HG02981 (cell line): ENCODE results near the gene EPN2.

Experiments used
- ATAC-seq: cut with Tn5 transposase; IDR thresholded peaks from one replicate; pipeline ENCODE4 v1.9.1; 2021; ENCODE audit warnings: mild to moderate bottlenecking, moderate library complexity; ENCODE audit not compliant: unreplicated experiment

EPN2 gene

GRCh38 chr17:19309701-19310100, 72.5 kb downstream of the EPN2 start:
- no peak for ATAC-seq

GRCh38 chr17:19310151-19310550, 73.0 kb downstream of the EPN2 start:
- no peak for ATAC-seq

GRCh38 chr17:19311016-19311415, 73.8 kb downstream of the EPN2 start:
- no peak for ATAC-seq

GRCh38 chr17:19311421-19312215, 74.5 kb downstream of the EPN2 start:
- no peak for ATAC-seq

GRCh38 chr17:19312406-19312805, 75.2 kb downstream of the EPN2 start:
- no peak for ATAC-seq

GRCh38 chr17:19313066-19313745, 76.0 kb downstream of the EPN2 start:
- no peak for ATAC-seq

GRCh38 chr17:19313746-19314651, 76.8 kb downstream of the EPN2 start:
- ATAC-seq, result no peak

GRCh38 chr17:19315104-19315503, 77.9 kb downstream of the EPN2 start:
- no peak for ATAC-seq

GRCh38 chr17:19316761-19317358, 79.7 kb downstream of the EPN2 start:
- no peak for ATAC-seq

- peak; percentile 73 for ATAC-seq
Observed at GRCh38 chr17:19317359-19318095, 80.4 kb downstream of the EPN2 start.

- ATAC-seq, result no peak
Observed at GRCh38 chr17:19318611-19319010, 81.4 kb downstream of the EPN2 start.

GRCh38 chr17:19319771-19320505, 82.8 kb downstream of the EPN2 start:
- no peak for ATAC-seq

GRCh38 chr17:19320876-19321275, 83.7 kb downstream of the EPN2 start:
- no peak for ATAC-seq

- no peak for ATAC-seq
Observed at GRCh38 chr17:19321481-19322128, 84.4 kb downstream of the EPN2 start.

- ATAC-seq, result no peak
Observed at GRCh38 chr17:19322129-19322505, 85.0 kb downstream of the EPN2 start.

- no peak for ATAC-seq
Observed at GRCh38 chr17:19322861-19323260, 85.7 kb downstream of the EPN2 start.

- no peak for ATAC-seq
Observed at GRCh38 chr17:19325542-19325941, 88.4 kb downstream of the EPN2 start.

GRCh38 chr17:19327031-19327783, 90.0 kb downstream of the EPN2 start:
- no peak for ATAC-seq
